Memory B cell (primary cell): ENCODE results near the gene PHF20.
"Not testable (repeated sequence)": the region's sequence is repeated elsewhere in the genome, so short reads cannot be mapped to it uniquely, and the experiment has no call there.

Experiments used
- ATAC-seq: fragments of 150-1000 bp; cut with Tn5 transposase; 2 replicates; pipeline ENCODE4 v1.10.0; 2021; ENCODE audit warnings: low read depth, mild to moderate bottlenecking, moderate library complexity
- DNase-seq, 2 donors: peaks; one replicate each; pipeline ENCODE4 v3.0.0; 2022; ENCODE audit warnings: low spot score in 2 of 2
- H3K27ac Mint-ChIP-seq: one replicate; pipeline ENCODE4 v1.8.0; 2022; ENCODE audit warnings: mild to moderate bottlenecking, moderate library complexity, mixed read lengths
- H3K27me3 Mint-ChIP-seq: one replicate; pipeline ENCODE4 v1.8.0; 2022; ENCODE audit warnings: mixed read lengths
- H3K36me3 Mint-ChIP-seq: one replicate; pipeline ENCODE4 v1.8.0; 2022; ENCODE audit warnings: mild to moderate bottlenecking, mixed read lengths
- H3K4me1 Mint-ChIP-seq: one replicate; pipeline ENCODE4 v1.8.0; 2022; ENCODE audit warnings: mixed read lengths
- H3K4me3 Mint-ChIP-seq: one replicate; pipeline ENCODE4 v1.8.0; 2022; ENCODE audit warnings: mild to moderate bottlenecking, moderate library complexity, mixed read lengths
- H3K9me3 Mint-ChIP-seq: one replicate; pipeline ENCODE4 v1.8.0; 2022; ENCODE audit warnings: mixed read lengths

PHF20 gene

DNA sequence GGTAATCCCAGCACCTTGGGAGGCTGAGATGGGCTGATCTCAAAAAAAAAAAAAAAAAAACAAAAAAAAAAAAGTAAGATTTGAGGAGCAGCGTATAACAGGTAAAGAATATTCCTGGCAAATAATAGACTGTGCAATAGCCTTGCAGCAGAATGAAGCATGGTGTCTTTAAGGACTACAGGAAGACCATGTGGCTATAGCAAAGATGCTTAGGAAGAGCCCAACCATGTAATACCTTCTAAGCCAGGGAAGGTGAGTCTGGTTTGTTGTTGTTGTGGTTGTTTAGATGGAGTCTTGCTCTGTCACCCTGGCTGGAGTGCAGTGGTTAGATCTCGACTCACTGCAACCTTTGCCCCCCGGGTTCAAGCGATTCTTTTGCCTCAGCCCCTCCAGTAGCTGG, 15.4 kb upstream of the PHF20 start:
- ATAC-seq: no peak
- Mint-ChIP-seq H3K4me3 (no peak overlapping the region), H3K9me3 (no peaks in the 10 kb centered on the region), H3K27ac (no peak overlapping the region), H3K4me1 (peaks cover 5% of the 10 kb centered on the region), H3K27me3 (no peaks in the 10 kb centered on the region), H3K36me3 (no peaks in the 10 kb centered on the region)
- DNase-seq: no peak

DNA sequence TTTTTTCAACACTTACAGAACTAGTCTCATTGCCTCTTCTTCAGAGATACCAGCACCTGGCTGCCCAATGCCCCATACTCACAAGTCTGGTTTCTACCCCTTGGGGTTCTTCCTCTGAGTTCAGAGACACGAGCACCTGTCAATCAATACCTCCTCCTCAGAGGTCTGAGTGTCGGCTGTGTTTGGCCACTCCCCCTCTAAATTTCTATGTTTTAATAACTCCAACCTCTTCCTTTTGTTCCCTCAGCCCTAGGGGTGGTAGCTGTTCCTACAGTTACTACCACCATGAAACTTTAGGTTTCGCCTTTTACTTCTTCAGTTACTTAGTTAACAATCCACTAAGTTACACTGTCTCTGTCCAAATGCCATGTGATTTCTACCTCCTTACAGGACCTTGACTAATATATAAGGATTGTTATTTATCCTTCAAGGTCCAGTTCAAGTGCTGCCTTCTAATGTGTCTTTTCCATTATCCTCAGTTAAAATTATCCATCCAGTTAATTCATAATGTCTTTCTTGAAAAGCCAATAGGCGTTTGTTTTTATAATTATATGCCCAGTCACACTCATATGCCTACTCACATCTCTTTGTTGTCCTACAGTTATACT, 14.6 kb upstream of the PHF20 start:
- Mint-ChIP-seq H3K27ac (peak overlapping the region; percentile 10), H3K4me3 (no peak overlapping the region), H3K9me3 (no peaks in the 10 kb centered on the region), H3K36me3 (no peaks in the 10 kb centered on the region), H3K4me1 (peaks cover 5% of the 10 kb centered on the region), H3K27me3 (no peaks in the 10 kb centered on the region)
- DNase-seq (no peak), ATAC-seq (peak; percentile 64)

DNA sequence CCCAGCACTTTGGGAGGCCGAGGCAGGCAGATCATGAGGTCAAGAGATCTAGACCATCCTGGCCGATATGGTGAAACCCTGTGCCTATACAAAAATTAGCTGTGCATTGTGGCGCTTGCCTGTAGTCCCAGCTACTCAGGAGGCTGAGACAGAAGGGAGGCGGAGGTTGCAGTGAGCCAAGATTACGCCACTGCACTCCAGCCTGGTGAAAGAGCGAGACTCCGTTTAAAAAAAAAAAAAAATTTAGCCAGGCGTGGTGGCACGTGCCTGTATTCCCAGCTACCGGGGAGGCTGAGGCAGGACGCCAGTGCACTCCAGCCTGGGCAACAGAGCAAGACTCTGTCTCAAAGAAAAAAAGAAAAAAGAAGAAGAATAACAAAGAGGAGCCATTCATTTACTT, 10.3 kb upstream of the PHF20 start:
- DNase-seq, H3K27ac Mint-ChIP-seq, H3K4me3 Mint-ChIP-seq, H3K27me3 Mint-ChIP-seq, ATAC-seq, H3K36me3 Mint-ChIP-seq, H3K9me3 Mint-ChIP-seq, H3K4me1 Mint-ChIP-seq: not testable (repeated sequence)

DNA sequence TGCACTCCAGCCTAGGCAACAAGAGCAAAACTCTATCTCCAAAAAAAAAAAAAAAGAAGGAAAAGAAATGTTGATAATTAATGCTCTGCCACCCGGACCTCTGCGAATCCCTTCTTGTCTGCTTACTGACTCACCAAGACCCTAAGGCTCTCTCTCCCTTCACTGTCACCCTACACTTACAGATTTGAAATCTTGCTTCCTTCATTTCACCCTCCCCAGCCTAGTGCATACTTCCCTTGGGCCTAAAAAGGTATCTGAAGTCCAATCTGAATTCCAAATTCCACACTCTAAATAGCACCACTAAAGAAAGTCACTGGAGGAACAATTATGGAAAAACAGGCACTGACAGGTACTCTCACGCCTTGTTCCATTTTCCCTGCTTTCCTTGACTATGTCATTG, 9.4 kb upstream of the PHF20 start:
- no peak overlapping the region for H3K4me3 Mint-ChIP-seq
- H3K27ac Mint-ChIP-seq: no peak overlapping the region
- no peaks in the 10 kb centered on the region for H3K36me3 Mint-ChIP-seq
- no peaks in the 10 kb centered on the region for H3K9me3 Mint-ChIP-seq
- no peak for ATAC-seq
- DNase-seq: no peak
- no peaks in the 10 kb centered on the region for H3K27me3 Mint-ChIP-seq
- peaks cover 3% of the 10 kb centered on the region for H3K4me1 Mint-ChIP-seq

DNA sequence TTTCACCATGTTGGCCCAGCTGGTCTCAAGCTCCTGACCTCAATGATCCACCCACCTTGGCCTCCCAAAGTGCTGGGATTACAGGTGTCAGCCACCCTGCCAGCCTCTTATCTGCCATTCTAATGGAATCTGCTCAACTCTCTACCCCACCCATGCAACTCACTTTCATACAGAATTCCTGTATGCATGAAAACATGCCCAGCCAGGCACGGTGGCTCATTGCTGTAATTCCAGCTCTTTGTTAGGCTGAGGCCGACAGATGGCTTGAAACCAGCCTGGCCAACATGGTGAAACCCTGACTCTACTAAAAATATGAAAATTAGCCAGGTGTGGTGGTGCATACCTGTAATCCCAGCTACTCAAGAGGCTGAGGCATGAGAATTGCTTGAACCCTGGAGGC, 6.9 kb upstream of the PHF20 start:
- H3K36me3 Mint-ChIP-seq, H3K27ac Mint-ChIP-seq, DNase-seq, H3K4me3 Mint-ChIP-seq, H3K27me3 Mint-ChIP-seq, H3K9me3 Mint-ChIP-seq, ATAC-seq: not testable (repeated sequence)
- H3K4me1 Mint-ChIP-seq: peaks cover 18% of the 10 kb centered on the region

DNA sequence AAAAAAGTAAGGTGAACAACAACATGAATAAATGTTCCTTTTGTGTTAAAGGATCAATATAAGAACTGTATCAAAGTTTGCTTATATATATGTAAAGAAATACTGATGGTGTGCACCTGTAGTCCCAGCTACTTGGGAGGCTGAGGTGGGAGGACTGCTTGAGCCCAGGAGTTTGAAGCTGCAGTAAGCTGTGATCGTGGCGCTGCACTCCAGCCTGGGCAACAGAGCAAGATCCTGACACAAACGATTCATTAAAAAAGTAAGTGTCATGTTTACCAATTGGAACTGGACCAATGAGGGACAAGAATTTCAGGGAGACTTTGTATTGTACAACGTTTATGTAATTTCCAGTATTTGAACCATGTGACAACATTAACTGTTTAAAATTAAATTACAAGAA, 5.0 kb upstream of the PHF20 start:
- ATAC-seq (no peak), DNase-seq (no peak)
- Mint-ChIP-seq H3K36me3 (no peaks in the 10 kb centered on the region), H3K9me3 (no peaks in the 10 kb centered on the region), H3K4me3 (no peak overlapping the region), H3K4me1 (peaks cover 25% of the 10 kb centered on the region), H3K27me3 (no peaks in the 10 kb centered on the region), H3K27ac (peak overlapping the region; percentile 97)

DNA sequence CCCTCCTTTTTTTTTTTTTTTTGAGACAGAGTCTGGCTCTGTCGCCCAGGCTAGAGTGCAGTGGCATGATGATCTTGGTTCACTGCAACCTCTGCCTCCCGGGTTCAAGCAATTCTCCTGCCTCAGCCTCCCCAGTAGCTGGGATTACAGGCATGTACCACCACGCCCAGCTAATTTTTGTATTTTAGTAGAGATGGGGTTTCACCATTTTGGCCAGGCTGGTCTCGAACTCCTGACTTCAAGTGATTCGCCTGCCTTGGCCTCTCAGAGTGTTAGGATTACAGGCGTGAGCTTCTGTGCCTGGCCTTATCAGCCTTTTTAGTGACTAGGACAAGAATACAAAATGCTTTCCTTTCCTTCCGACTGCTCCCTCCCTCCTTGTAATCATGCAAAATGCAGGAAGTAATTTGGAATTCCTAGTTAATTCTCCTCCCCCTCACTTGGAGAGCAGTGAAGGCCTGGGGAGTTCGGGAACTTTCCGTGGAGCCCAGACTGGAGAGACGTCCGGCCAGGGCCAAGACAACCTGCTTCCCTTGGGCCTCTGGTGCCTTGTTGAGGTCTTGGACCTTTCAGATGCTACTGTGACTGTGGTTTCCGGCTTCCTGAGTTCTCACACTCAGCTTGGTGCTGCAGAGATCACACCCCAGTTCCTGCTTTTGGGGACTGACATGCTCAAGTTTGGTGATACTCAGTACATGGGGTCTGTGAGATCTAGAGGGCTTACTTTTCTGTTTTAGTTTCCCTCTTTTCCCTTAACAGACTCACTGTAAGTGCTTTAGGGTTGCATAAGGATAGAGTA, 3.9 kb upstream of the PHF20 start:
- Mint-ChIP-seq H3K4me1 (peaks cover 25% of the 10 kb centered on the region), H3K27ac (peak overlapping the region; percentile 97), H3K36me3 (no peaks in the 10 kb centered on the region), H3K27me3 (no peaks in the 10 kb centered on the region), H3K9me3 (no peaks in the 10 kb centered on the region), H3K4me3 (peak overlapping the region; percentile 85)
- DNase-seq (peak; percentile 56 to 61), ATAC-seq (peak; percentile 46)

DNA sequence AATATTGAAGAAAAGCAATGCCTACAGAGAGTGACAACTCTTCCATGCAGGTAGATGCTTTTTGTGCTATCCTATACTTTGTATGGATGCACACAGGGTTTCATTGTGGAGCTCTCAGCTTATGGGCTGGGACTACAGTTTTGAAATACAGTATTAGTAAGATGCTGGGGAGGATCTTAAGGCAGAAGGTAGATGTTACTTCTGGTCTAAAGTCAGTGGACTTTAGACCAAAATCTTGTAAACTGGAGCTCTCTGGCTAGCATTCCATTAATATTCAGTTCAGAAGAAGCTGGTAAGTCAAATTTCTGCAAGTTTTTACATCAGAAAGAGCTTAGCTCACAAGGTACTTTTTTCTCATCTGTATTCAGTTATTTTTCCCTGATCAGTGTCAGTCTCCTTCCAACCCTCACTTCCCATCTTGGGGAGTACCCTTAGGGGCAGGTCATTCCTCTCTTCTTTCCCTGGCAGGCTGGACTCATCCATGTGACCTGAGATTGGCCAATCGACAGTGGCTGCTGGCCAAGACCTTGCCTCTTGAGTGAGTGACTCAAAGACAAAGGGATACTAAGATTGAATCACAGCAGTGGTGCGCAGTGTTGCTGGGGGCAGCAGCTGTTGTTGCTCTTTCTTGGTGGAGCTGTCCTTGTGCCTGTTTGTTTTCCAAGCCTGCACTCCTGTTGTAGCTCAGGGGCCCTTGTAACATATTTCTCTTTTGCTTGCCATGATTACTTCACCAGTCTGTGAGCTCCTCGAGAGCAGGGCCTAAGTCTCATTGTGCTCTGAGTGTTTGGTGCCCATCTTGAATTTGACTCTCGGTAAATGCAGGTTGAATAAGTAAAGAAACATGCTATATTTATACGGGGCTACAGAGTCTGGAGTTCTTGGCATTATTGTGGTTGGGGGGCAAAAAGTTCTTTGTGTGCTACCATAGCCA, 2.8 kb upstream of the PHF20 start:
- no peak for DNase-seq
- no peaks in the 10 kb centered on the region for H3K9me3 Mint-ChIP-seq
- H3K27me3 Mint-ChIP-seq: no peaks in the 10 kb centered on the region
- no peak for ATAC-seq
- peaks cover 35% of the 10 kb centered on the region for H3K4me1 Mint-ChIP-seq
- peak overlapping the region; percentile 97 for H3K27ac Mint-ChIP-seq
- peaks cover under 1% of the 10 kb centered on the region for H3K36me3 Mint-ChIP-seq
- peak overlapping the region; percentile 85 for H3K4me3 Mint-ChIP-seq

DNA sequence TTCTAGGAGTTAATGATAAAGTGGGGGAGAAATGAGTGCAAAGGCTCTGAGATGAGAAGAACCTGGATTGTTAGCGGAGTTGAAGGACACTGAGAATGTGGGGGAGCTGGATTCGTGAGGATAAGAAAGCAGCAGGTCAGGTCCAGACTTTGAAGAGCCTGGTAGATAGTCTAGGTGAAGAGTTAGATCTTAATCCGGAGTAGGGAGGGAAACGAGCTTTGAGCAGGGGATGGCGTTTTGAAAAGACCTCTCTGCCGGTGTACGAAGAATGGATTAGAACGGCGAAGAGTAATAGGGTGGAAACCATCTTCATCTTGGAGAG, 487 bp upstream of the PHF20 start:
- H3K27me3 Mint-ChIP-seq: no peaks in the 10 kb centered on the region
- ATAC-seq: no peak
- H3K27ac Mint-ChIP-seq: peak overlapping the region; percentile 100
- peaks cover 40% of the 10 kb centered on the region for H3K4me1 Mint-ChIP-seq
- no peaks in the 10 kb centered on the region for H3K9me3 Mint-ChIP-seq
- peak overlapping the region; percentile 72 for H3K4me3 Mint-ChIP-seq
- peak in 1 of 2 donors; percentile 16 for DNase-seq
- H3K36me3 Mint-ChIP-seq: peaks cover 7% of the 10 kb centered on the region

DNA sequence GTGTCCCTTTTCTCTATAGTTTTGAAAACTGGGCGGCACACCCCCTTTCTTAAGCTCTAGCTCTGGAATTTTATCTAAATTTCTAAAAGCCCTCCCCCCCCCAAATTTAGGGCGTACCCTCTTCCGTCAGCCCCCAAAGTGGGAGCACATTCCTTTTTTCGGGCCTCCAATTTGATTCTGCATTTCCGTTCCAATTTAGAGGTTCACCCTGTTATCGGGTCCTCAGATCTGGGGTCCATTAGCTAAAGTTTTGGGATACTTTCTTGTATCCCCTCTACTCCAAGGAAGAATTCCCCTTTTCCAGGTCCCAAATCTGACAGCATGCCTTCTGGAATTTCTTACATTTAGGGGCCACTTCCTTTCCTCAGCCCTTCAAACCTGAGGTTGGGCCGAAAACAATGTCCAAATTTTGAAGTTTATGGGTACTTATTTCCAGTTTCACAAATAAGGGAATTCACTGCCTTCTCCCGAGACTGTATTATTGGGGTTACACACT, 796 bp downstream of the PHF20 start:
- peak overlapping the region; percentile 100 for H3K27ac Mint-ChIP-seq
- H3K36me3 Mint-ChIP-seq: peaks cover 12% of the 10 kb centered on the region
- no peaks in the 10 kb centered on the region for H3K9me3 Mint-ChIP-seq
- DNase-seq: no peak
- no peaks in the 10 kb centered on the region for H3K27me3 Mint-ChIP-seq
- peaks cover 51% of the 10 kb centered on the region for H3K4me1 Mint-ChIP-seq
- no peak for ATAC-seq
- peak overlapping the region; percentile 84 for H3K4me3 Mint-ChIP-seq

DNA sequence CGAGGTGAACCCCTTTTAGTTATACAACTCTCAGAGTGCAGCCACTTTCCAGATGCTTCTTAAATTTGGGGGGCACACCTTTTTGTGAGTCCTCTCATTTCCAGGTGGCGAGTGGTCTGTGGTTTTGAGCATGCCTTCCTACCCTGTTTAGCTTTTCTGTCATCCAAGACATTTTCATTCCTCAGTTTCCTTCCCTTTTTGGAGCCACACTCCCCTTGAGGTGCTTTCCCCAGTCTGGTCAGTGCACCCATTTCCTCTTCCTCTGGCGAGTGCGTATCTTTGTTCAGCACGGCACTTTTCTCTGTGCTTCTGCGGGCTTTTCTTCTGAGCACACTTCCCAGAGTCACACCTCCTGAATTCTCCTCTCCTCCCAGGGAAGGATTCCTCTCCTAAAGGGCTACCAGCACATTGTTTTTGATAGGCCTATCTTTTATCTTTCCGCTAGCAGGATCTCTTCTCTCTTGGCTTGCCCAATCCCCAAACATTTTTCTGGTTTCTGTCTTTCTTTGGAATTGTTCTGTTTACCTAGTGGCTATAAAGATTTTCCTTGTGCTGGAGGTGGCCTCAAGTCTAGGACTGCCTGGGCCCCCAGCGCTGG, 1.4 kb downstream of the PHF20 start:
- DNase-seq (peak; percentile 37 to 60), ATAC-seq (peak; percentile 23)
- peak overlapping the region; percentile 100 for H3K27ac Mint-ChIP-seq
- H3K27me3 Mint-ChIP-seq: no peaks in the 10 kb centered on the region
- no peaks in the 10 kb centered on the region for H3K9me3 Mint-ChIP-seq
- H3K4me1 Mint-ChIP-seq: peaks cover 47% of the 10 kb centered on the region
- H3K4me3 Mint-ChIP-seq: peak overlapping the region; percentile 84
- H3K36me3 Mint-ChIP-seq: peaks cover 12% of the 10 kb centered on the region

DNA sequence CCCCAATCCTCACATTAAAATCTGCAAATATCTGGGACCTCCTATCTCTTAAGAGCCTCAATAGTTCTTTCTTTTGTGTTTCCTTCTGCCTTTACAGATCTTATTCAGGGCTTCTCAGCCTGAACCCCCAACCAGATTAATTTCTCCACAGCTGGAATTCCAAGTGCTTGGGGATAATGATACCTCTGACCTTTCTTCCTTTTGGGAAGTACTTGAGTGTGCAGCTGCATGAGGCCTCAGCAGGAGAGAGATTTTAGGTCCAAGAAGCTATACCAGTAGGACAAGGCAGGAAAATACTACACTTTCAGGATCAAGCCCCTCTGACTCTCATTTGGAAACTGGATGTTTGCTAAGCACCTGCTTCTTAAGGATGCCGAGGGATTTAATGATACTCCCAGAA, 2.6 kb downstream of the PHF20 start:
- Mint-ChIP-seq H3K4me3 (peak overlapping the region; percentile 84), H3K27me3 (no peaks in the 10 kb centered on the region), H3K27ac (peak overlapping the region; percentile 100), H3K36me3 (peaks cover 15% of the 10 kb centered on the region), H3K4me1 (peaks cover 39% of the 10 kb centered on the region), H3K9me3 (no peaks in the 10 kb centered on the region)
- no peak for ATAC-seq
- DNase-seq: no peak

DNA sequence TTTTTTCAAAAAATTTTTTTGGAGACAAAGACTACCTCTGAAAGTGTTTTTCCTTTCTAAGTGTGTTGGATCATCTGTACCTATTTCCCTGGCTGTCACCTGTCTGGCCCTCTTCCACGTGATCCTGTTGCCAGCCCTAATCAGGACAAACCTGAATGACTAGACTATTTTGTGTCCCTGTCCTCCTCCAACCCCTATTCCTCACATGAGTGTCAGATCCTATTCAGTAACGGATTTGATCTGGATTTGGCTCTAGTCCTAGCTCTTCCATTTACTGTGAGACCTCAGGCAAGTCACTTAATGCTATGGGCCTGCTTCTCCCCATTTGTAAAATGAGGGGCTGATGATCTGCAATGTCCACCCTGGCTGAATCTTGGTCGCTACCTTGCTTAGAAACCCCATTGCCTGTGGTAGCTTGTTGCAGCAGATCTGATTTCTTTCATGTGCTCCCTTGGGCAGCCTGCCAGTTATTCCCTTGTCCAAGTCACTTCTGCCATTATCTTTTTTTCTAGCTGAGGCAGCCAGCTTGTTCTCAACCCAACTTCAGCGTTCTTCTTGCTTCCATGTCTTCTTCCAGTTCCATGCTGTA, 4.8 kb downstream of the PHF20 start:
- Mint-ChIP-seq H3K4me1 (peaks cover 34% of the 10 kb centered on the region), H3K27me3 (no peaks in the 10 kb centered on the region), H3K9me3 (no peaks in the 10 kb centered on the region), H3K27ac (peak overlapping the region; percentile 92), H3K36me3 (peaks cover 18% of the 10 kb centered on the region), H3K4me3 (peak overlapping the region; percentile 40)
- ATAC-seq (no peak), DNase-seq (no peak)
